GM23248 (cell line): ENCODE results near the gene ALDH7A1. TPM values are rescaled to one million over a fixed set of nuclear protein-coding genes. Genes with fewer than 3 reads are reported as not detected.

Source experiments
- DNase-seq: peaks from one replicate; pipeline ENCODE4 v3.0.0-alpha.2; 2015
- H2AFZ ChIP-seq: fragments of 200-600 bp; sonication (generic); 2 replicates; pipeline ENCODE4 v1.6.1; 2016; ENCODE audit warnings: antibody characterized with exemption
- H3F3A ChIP-seq: fragments of 200-600 bp; sonication (generic); 2 replicates; pipeline ENCODE4 v1.6.1; 2016; ENCODE audit warnings: mild to moderate bottlenecking, antibody characterized with exemption, mixed run types; ENCODE audit not compliant: insufficient read depth
- H3K27ac ChIP-seq: fragments of 200-600 bp; sonication (generic); 2 replicates; pipeline ENCODE4 v1.5.1; 2016; ENCODE audit warnings: mild to moderate bottlenecking
- H3K27me3 ChIP-seq: fragments of 200-600 bp; sonication (generic); replicated peaks from 2 replicates; pipeline ENCODE4 v1.6.1; 2016; ENCODE audit warnings: mild to moderate bottlenecking; ENCODE audit not compliant: insufficient read depth
- H3K36me3 ChIP-seq: fragments of 200-600 bp; sonication (generic); 2 replicates; pipeline ENCODE4 v1.6.1; 2016; ENCODE audit warnings: low read depth, mild to moderate bottlenecking
- H3K4me1 ChIP-seq: fragments of 200-600 bp; sonication (generic); 2 replicates; pipeline ENCODE4 v1.6.1; 2016; ENCODE audit warnings: mild to moderate bottlenecking; ENCODE audit not compliant: insufficient read depth
- H3K4me2 ChIP-seq: fragments of 200-600 bp; sonication (generic); one replicate; pipeline ENCODE4 v1.6.1; 2016; ENCODE audit warnings: mild to moderate bottlenecking; ENCODE audit not compliant: unreplicated experiment
- H3K4me3 ChIP-seq: fragments of 200-600 bp; sonication (generic); 2 replicates; pipeline ENCODE4 v1.5.1; 2016; ENCODE audit warnings: mild to moderate bottlenecking
- H3K79me2 ChIP-seq: fragments of 200-600 bp; sonication (generic); 2 replicates; pipeline ENCODE4 v1.6.1; 2016; ENCODE audit warnings: mild to moderate bottlenecking; ENCODE audit not compliant: insufficient read depth
- H3K9ac ChIP-seq: fragments of 200-600 bp; sonication (generic); 2 replicates; pipeline ENCODE4 v1.6.1; 2016; ENCODE audit warnings: mild to moderate bottlenecking
- H3K9me2 ChIP-seq: fragments of 200-600 bp; sonication (generic); 2 replicates; pipeline ENCODE4 v1.6.1; 2016; ENCODE audit warnings: mixed run types, mild to moderate bottlenecking, moderate library complexity; ENCODE audit not compliant: insufficient read depth
- H3K9me3 ChIP-seq: fragments of 200-600 bp; sonication (generic); one replicate; pipeline ENCODE4 v1.6.1; 2017; ENCODE audit warnings: low read depth
- H4K20me1 ChIP-seq: fragments of 200-600 bp; sonication (generic); 2 replicates; pipeline ENCODE4 v1.6.0; 2016; ENCODE audit not compliant: insufficient read depth
- EZH2 ChIP-seq: fragments of 200-600 bp; sonication (generic); IDR thresholded peaks from 2 replicates; pipeline ENCODE4 v1.6.1; 2018; ENCODE audit warnings: antibody characterized with exemption, mild to moderate bottlenecking; ENCODE audit not compliant: insufficient read depth, poor library complexity, severe bottlenecking
- EZH2phosphoT487 ChIP-seq: fragments of 200-600 bp; sonication (generic); IDR thresholded peaks from 2 replicates; pipeline ENCODE4 v1.6.1; 2018; ENCODE audit warnings: antibody characterized with exemption, moderate library complexity, mild to moderate bottlenecking, low read depth; ENCODE audit not compliant: insufficient read depth
- WGBS, 2 experiments: methylation state at CpG; one replicate each; pipeline ENCODE4 v1.1.6; 2015 to 2017; ENCODE audit warnings: low lambda C conversion rate in 2 of 2, low coverage in 1 of 2; ENCODE audit errors: missing lambda C conversion rate in 2 of 2; 5-methylcytosine and 5-hydroxymethylcytosine counted together
- in situ Hi-C: fragments of 300-500 bp; cut with MboI; formaldehyde crosslinking; loops from 2 replicates; pipeline ENCODE4 v1.15.0; 2020
- polyA plus RNA-seq: library from polyadenylated mRNA; unstranded; fragments of >200 nt; fragmentation: Nextera tagmentation; extraction: Ambion mirVana; gene quantifications from 2 replicates; pipeline ENCODE4 v1.2.1, GENCODE V29; 2016
- total RNA-seq: library from RNA; depleted of rRNA; stranded (reverse); fragments of >200 nt; shearing (Covaris generic); gene quantifications from 2 replicates; pipeline ENCODE4 v1.2.3, GENCODE V29; 2014

Gene ALDH7A1
- total and polyA plus RNA-seq, 2 experiments from 2014 or later = 41.3 to 108 TPM

DNA sequence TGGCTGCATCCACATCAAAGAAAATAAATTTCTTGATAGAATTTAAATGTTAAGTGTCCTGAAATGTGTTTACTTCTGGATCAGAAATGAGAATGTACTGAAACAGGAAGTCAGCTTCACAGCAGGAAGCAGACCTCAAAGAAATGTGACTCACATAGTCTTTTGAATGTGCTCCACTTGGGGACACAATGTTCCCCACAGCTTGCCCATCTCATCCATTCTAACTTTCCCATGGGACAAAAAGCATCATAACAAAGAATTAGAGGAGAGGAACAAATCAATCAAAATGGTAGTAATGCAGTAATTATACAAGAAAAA lies 86.1 kb downstream of the ALDH7A1 start:
- no peak overlapping the region for H3K4me3 ChIP-seq
- no peaks in the 10 kb centered on the region for H3K36me3 ChIP-seq
- DNase-seq = peak; percentile 35
- in situ Hi-C loops = no loop called here
- TF ChIP-seq EZH2phosphoT487 (no peak), EZH2 (no peak)
- H3K9me2 ChIP-seq = no peaks in the 10 kb centered on the region
- H2AFZ ChIP-seq = peak overlapping the region; percentile 78
- no peaks in the 10 kb centered on the region for H3K9me3 ChIP-seq
- H3K27me3 ChIP-seq = no peaks in the 10 kb centered on the region
- H4K20me1 ChIP-seq = no peaks in the 10 kb centered on the region
- H3K27ac ChIP-seq = no peak overlapping the region
- peaks cover 5% of the 10 kb centered on the region for H3K4me1 ChIP-seq
- H3K9ac ChIP-seq = no peak overlapping the region
- no peaks in the 10 kb centered on the region for H3K79me2 ChIP-seq
- peaks cover 6% of the 10 kb centered on the region for H3F3A ChIP-seq
- no peak overlapping the region for H3K4me2 ChIP-seq

DNA sequence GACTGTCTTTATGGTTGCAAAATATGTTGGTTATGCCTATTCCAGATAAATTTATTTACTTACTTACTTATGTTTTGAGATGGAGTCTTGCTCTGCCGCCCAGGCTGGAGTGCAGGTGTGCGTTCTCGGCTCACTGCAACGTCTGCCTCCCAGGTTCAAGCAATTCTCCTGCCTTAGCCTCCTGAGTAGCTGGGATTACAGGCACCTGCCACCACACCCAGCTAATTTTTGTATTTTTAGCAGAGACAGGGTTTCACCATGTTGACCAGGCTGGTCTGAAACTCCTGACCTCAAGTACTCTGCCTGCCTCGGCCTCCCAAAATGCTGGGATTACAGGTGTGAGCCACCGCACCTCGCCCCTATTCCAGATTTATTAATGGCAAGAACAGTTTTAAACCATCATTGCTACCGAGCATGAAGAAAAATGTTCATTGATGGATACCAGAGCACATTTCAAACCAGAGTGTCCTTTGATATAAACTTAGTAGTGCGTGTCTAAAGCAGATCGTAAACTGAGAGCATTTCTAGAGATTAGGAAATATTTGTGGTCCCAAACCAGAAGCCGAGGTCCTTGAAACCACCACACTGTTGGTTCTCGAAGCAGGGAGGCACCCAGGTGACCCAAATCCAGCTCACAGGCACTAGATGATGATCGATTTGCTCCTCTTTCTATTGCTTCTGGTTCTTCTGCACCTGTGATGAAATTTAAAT lies 86.6 kb downstream of the ALDH7A1 start:
- Histone ChIP-seq H2AFZ (peak overlapping the region; percentile 78), H3K4me1 (peaks cover 10% of the 10 kb centered on the region), H3K9me2 (no peaks in the 10 kb centered on the region), H3F3A (peaks cover 11% of the 10 kb centered on the region), H3K4me2 (no peak overlapping the region), H3K79me2 (no peaks in the 10 kb centered on the region), H3K27ac (no peak overlapping the region), H3K9ac (no peak overlapping the region), H3K4me3 (no peak overlapping the region), H3K9me3 (no peaks in the 10 kb centered on the region), H3K27me3 (no peaks in the 10 kb centered on the region), H4K20me1 (no peaks in the 10 kb centered on the region), H3K36me3 (no peaks in the 10 kb centered on the region)
- in situ Hi-C loops = no loop called here
- DNase-seq = no peak
- WGBS, 2 experiments = 92% methylated on average over 13 of the region's 13 CpGs
- TF ChIP-seq EZH2 (no peak), EZH2phosphoT487 (no peak)

DNA sequence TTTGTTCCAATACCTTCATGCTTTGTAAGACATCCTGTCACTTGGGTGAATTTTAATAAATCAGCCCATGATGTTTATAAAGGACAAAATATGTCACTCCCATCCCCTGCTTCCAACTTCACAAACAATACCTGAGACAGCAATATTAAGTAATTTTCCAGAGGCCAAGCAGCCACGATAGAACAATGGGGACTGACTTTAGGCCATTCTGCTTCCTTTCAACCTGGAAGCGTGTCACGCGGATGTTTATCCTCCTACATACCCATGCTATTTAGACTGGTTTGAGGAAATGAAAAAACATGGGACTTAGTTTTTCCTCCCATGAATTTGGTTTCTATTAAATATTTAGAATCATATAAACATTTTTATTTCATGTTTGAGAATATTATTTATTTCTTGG lies 88.9 kb downstream of the ALDH7A1 start:
- H3K9me3 ChIP-seq = no peaks in the 10 kb centered on the region
- no peak overlapping the region for H2AFZ ChIP-seq
- WGBS, 2 experiments = 92 to 94% methylated on average over 4 of the region's 4 CpGs
- in situ Hi-C loops = no loop called here
- no peaks in the 10 kb centered on the region for H3K9me2 ChIP-seq
- no peak overlapping the region for H3K27ac ChIP-seq
- no peak overlapping the region for H3K9ac ChIP-seq
- no peaks in the 10 kb centered on the region for H3K79me2 ChIP-seq
- no peaks in the 10 kb centered on the region for H3K27me3 ChIP-seq
- H3K4me2 ChIP-seq = no peak overlapping the region
- no peak for TF ChIP-seq EZH2phosphoT487
- TF ChIP-seq EZH2 = no peak
- no peak for DNase-seq
- H4K20me1 ChIP-seq = no peaks in the 10 kb centered on the region
- H3K4me3 ChIP-seq = no peak overlapping the region
- no peaks in the 10 kb centered on the region for H3K36me3 ChIP-seq
- peaks cover 17% of the 10 kb centered on the region for H3K4me1 ChIP-seq
- peaks cover 17% of the 10 kb centered on the region for H3F3A ChIP-seq

DNA sequence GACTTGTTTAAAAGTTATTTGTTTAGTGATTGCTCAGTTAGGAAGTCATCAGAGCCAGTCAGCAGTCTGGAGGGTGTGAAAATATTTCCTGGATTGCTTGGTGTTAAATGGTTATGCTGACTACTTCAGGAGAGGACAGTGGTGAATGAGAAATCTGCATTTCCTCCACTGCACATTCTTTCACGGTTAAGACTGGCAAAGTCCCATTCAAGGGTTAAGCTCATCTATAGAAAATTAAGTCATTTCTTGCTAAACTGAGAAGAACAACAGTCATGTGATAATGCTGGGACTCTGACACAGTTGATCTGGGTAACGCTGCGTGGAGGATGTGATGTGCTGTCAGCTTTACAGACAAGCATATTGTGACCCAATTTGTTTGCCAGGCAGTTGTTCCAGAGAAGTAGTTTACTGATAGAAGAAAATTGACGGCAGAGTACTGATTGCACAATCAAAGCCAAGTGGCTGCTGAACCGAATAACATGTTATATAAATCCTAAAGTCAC lies 91.4 kb downstream of the ALDH7A1 start:
- H3K27ac ChIP-seq = peak overlapping the region; percentile 11; the same call in 1 of the 2 replicates
- no peaks in the 10 kb centered on the region for H4K20me1 ChIP-seq
- H3K9ac ChIP-seq = peak overlapping the region; percentile 20; the same call in 1 of the 2 replicates
- H3K27me3 ChIP-seq = no peaks in the 10 kb centered on the region
- H3K79me2 ChIP-seq = no peaks in the 10 kb centered on the region
- WGBS, 2 experiments = 1 to 3% methylated on average over 5 of the region's 5 CpGs
- in situ Hi-C loops = no loop called here
- 0 out of 2 replicates have a peak overlapping the region, but pooled peaks have one; percentile 18 for H3K4me3 ChIP-seq
- no peaks in the 10 kb centered on the region; the same call in 1 of the 2 replicates for H3K36me3 ChIP-seq
- H2AFZ ChIP-seq = peak overlapping the region; percentile 60
- peaks cover 17% of the 10 kb centered on the region for H3K4me1 ChIP-seq
- DNase-seq = peak; percentile 57
- TF ChIP-seq EZH2phosphoT487 (no peak), EZH2 (no peak)
- H3K4me2 ChIP-seq = peak overlapping the region; percentile 65
- H3F3A ChIP-seq = peaks cover 36% of the 10 kb centered on the region
- no peaks in the 10 kb centered on the region for H3K9me2 ChIP-seq
- H3K9me3 ChIP-seq = no peaks in the 10 kb centered on the region
